ENCODE data around the gene SIAH1. TPM values are rescaled to one million over a fixed set of nuclear protein-coding genes. Genes with fewer than 3 reads are reported as not detected.

The SIAH1 gene
- total RNA-seq, 1 donor from 2014 or later: 24.8 TPM

DNA sequence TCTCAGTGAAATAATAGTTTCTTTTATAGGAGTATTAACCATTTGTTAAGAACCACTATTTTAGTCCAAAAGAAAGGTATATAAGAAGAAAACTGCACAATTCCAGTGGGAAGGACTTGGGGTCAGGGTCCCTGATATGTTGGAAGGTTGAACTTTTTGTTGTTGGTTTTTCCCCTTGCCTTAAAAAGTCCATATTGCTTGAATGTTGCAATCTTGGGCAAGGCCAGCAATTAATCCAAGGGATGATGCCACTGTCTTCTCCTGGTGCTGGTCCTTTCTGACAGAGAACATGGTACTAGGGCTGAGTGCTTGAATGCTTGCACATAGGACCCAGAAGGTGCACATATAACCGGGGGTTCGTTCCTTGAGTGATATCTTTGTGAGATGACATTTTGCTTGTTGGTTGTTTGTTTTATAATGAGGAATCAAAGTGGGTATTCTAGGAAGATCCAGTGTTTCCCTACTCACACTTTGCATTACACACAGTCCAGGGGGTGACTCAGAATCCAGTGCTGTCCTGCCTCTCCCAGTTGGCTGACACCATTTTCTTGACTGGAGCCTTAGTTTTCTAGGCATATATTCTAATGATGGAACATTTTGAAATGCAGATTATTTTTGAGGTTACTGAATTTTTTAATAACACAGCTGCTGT lies 54.9 kb downstream of the SIAH1 start:
- TF ChIP-seq, protein P1, sequence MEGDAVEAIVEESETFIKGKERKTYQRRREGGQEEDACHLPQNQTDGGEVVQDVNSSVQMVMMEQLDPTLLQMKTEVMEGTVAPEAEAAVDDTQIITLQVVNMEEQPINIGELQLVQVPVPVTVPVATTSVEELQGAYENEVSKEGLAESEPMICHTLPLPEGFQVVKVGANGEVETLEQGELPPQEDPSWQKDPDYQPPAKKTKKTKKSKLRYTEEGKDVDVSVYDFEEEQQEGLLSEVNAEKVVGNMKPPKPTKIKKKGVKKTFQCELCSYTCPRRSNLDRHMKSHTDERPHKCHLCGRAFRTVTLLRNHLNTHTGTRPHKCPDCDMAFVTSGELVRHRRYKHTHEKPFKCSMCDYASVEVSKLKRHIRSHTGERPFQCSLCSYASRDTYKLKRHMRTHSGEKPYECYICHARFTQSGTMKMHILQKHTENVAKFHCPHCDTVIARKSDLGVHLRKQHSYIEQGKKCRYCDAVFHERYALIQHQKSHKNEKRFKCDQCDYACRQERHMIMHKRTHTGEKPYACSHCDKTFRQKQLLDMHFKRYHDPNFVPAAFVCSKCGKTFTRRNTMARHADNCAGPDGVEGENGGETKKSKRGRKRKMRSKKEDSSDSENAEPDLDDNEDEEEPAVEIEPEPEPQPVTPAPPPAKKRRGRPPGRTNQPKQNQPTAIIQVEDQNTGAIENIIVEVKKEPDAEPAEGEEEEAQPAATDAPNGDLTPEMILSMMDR (IDR thresholded peaks at IDR 0.05): no peak
- no peaks in the 10 kb centered on the region for H3K9me3 ChIP-seq
- DNase-seq (no peak), ATAC-seq (no peak)
- no peak overlapping the region for H3K27ac ChIP-seq
- no peak overlapping the region for H3K4me3 ChIP-seq
- H3K27me3 ChIP-seq: no peaks in the 10 kb centered on the region
- peaks cover 20% of the 10 kb centered on the region for H3K36me3 ChIP-seq
- peaks cover 4% of the 10 kb centered on the region for H3K4me1 ChIP-seq
- intact Hi-C loops (cut with DNase I): no loop called here

DNA sequence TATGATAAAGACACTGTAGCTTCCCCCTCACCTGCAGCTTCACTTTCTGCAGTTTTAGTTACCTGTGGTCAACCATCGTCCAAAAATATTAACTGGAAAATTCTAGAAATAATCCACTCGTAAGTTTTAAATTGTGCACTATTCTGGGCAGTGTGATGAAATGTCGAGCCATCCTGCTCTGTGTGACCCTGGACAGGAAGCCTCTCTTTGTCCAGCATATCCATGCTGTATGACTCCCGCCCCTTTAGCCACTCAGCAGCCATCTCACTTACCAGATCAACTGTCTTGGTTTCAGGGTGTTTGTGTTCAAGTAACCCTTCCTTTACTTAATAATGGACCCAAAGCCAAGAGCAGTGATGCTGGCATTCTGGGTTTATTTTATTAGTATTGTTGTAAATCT lies 56.1 kb downstream of the SIAH1 start:
- Histone ChIP-seq H3K27ac (no peak overlapping the region), H3K4me3 (no peak overlapping the region), H3K27me3 (no peaks in the 10 kb centered on the region), H3K9me3 (no peaks in the 10 kb centered on the region), H3K4me1 (no peaks in the 10 kb centered on the region), H3K36me3 (peaks cover 17% of the 10 kb centered on the region)
- intact Hi-C loops (cut with DNase I): no loop called here
- TF ChIP-seq, protein P1 (IDR thresholded peaks at IDR 0.05): no peak
- no peak for DNase-seq
- no peak for ATAC-seq

DNA sequence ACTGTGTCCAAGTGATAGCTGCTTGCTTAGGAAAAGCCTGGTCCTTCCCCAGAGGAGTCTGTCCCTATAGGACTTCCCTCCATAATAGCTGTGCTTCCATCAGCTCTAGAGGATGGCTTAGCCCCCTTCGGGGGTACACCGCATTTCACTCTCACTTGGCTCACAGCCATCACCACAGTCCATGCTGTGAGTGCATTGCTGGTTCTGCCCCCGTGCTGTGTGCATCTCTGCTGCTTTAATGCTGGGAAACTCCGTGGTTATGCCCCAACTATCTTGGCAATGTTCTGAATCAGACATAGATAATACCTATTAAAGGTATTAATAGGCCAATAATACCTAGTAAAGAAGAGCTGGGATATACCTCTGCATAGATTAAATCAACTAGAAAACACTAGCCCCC lies 58.3 kb downstream of the SIAH1 start:
- peaks cover 29% of the 10 kb centered on the region for H3K36me3 ChIP-seq
- no peak for ATAC-seq
- no peak overlapping the region for H3K4me3 ChIP-seq
- DNase-seq: no peak
- no peaks in the 10 kb centered on the region for H3K9me3 ChIP-seq
- H3K4me1 ChIP-seq: no peaks in the 10 kb centered on the region
- H3K27me3 ChIP-seq: no peaks in the 10 kb centered on the region
- TF ChIP-seq, protein P1 (IDR thresholded peaks at IDR 0.05): no peak
- intact Hi-C loops (cut with DNase I): no loop called here
- no peak overlapping the region for H3K27ac ChIP-seq

DNA sequence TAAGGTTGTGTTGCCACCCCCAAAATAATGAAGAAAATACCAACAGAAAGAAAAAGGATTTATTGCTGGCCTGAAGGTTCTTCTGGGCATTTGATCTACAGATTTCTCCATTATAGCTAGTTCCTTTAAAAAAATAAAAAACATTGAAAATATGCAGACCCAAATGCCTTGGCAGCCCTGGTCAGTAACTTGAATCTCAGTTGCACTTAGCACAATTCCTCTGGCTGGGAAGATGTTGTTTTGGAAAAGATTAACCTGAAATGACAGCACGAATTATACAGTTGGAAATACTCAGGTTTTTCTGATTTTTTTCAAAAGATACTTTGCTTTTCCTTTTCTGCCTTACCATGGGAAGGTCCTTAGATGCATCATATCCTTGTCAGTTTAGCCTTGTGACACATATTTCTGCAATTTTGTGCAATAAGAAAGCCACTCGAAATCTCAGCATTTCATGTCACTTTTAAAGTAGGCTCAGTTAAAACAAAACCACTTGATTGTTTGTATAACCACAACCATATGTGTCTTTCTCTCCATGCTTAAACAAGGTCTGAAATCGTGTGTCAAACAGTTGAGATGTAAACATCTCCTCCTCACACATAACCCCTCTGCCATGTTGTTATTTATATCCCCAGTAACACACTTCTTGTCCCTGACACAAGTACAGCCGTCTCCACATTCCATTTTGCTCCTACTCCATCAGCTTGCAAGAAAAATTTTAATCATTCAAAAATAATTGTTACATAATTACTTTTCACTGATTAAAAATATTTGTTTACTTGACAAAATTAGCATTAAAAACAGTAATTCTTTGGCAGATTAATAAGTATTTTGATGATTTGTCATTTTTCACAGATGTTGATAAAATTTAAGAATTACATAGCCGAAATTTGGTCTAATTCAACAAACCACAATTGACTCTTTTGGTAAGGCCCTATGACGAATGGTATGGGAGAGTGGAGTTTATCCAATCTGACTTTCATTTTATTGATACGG lies 61.1 kb downstream of the SIAH1 start:
- DNase-seq: no peak

DNA sequence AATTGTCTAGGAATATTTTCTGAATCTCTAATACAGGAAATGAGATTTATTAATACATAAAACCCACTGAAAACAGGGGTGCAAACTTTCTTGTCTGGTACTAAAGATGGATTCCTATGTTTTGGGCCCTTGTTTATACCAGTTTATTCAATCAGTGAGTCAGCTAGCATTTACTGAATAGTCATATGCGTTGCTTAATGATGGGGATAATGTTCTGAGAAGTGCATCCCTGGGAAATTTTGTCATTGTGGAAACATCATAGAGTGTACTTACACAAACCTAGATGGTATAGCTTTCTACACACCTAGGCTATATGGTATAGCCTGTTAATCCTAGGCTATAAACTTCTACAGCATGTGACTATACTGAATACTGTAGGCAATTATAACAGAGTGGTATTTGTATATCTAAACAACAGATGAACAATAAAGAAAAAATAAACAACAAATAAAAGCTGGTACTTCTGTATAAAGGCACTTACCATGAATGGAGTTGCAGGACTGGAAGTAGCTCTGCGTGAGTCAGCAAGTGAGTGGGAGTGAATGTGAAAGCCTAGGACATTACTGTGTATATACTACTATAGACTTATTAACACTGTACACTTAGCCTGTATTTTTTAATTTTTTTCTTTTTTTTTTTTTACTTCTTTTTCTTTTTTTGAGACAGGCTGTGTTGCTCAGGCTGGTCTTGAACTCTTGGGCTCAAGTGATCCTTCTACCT lies 63.7 kb downstream of the SIAH1 start:
- peak; percentile 69 for ATAC-seq
- Histone ChIP-seq H3K36me3 (peaks cover 25% of the 10 kb centered on the region), H3K27ac (no peak overlapping the region), H3K4me1 (peaks cover 21% of the 10 kb centered on the region), H3K9me3 (no peaks in the 10 kb centered on the region), H3K27me3 (no peaks in the 10 kb centered on the region), H3K4me3 (no peak overlapping the region)
- intact Hi-C loops (cut with DNase I): no loop called here
- no peak for DNase-seq
- TF ChIP-seq, protein P1 (IDR thresholded peaks at IDR 0.05): no peak

More for the DNA sequence above, 61.1 kb downstream of the SIAH1 start:
- intact Hi-C loops (cut with DNase I): no loop called here
- TF ChIP-seq, protein P1 (IDR thresholded peaks at IDR 0.05): no peak
- ATAC-seq: no peak
- Histone ChIP-seq H3K27ac (no peak overlapping the region), H3K4me3 (no peak overlapping the region), H3K27me3 (no peaks in the 10 kb centered on the region), H3K9me3 (no peaks in the 10 kb centered on the region), H3K36me3 (peaks cover 29% of the 10 kb centered on the region), H3K4me1 (peaks cover 5% of the 10 kb centered on the region)

Measured in upper lobe of right lung (tissue), 1 donor.